Activated CD8-positive, alpha-beta memory T cell treated with anti-CD3 and anti-CD28 coated beads, Interleukin-2, amount 50 U/mL, for 4 hours (primary cell): ENCODE data around the gene ZMYM4.

Experiments used
- DNase-seq: peaks from one replicate; pipeline ENCODE4 v3.0.0-alpha.2; 2020

The ZMYM4 gene

GRCh38 chr1:35278886-35279554 lies 10.5 kb downstream of the ZMYM4 start:
- no peak for DNase-seq

DNA sequence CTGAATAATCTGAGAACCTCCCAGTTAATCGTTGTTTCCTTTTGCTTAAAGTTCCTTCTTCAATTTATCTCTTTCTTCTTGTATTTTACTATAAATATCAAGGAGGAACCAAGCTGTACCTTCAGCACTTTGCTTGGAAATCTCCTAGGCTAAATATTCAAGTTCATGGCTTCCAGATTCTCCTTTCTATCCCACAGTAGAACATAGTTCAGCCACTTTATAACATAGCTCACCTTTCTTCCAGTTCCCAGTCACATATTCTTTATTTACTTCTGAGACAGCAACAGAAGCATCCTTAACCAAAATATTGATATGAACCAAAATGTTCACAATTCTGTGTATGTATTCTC lies 11.0 kb downstream of the ZMYM4 start:
- no peak for DNase-seq

DNA sequence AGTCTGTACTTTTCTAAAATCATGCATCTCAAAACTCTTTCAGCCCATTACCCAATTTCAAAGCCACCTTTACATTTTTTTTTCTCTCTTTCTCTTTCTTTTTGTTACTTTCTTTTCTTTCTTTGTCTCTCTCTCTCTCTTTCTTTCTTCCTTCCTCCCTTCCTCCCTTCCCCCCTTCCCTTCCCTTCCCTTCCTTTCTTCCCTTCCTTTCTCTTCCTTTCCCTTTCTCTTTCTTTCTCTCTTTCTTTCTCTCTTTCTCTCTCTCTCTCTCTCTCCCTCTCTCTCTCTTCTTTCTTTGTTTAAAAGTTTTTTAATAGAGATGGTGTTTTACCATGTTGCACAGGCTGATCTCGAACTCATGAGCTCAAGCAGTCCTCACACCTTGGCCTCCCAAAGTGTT lies 11.5 kb downstream of the ZMYM4 start:
- DNase-seq: no peak

- DNase-seq: no peak
Observed at GRCh38 chr1:35281565-35281964, 13.1 kb downstream of the ZMYM4 start.

DNA sequence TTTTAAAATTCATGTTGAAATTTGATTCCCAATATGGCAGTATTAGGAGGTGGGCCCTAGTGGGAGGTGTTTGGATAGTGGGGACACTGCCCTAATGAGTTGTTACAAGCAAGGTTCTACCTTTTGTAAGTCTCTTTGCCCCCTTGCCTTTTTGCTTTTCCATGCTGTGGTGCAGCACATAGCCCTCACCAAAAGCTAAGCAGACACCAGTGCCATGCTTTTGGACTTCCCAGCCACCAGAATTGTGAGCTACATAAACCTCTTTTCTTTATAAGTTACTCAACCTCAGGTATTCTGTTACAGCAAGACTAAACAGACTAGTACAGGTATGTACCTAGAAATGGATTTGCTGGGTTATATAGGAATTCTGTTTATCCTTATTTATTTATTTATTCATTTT lies 13.7 kb downstream of the ZMYM4 start:
- DNase-seq: no peak

- no peak for DNase-seq
Observed at GRCh38 chr1:35284852-35285251, 16.3 kb downstream of the ZMYM4 start.

GRCh38 chr1:35285771-35286606 lies 17.5 kb downstream of the ZMYM4 start:
- no peak for DNase-seq

GRCh38 chr1:35287807-35288640 lies 19.5 kb downstream of the ZMYM4 start:
- no peak for DNase-seq

DNA sequence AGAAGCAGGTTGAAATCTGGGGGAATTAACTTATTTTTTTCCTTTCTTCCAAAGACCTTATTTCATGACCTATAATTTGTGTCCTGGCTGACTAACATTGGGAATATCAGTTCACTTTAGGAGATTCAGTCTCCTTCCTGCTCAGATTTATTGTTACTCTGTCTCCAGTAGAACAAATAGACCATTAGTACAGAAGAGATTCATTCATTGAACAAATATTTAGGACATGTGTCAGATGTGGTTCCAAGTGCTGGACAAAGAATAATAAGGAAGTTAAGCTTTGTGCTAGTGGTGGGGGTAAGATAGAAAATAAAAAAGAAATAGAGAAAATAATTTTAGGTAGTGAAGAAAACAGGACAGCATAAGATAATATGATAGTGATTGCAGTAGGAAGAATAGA lies 20.3 kb downstream of the ZMYM4 start:
- no peak for DNase-seq

GRCh38 chr1:35290452-35290851 lies 21.9 kb downstream of the ZMYM4 start:
- DNase-seq: no peak

DNA sequence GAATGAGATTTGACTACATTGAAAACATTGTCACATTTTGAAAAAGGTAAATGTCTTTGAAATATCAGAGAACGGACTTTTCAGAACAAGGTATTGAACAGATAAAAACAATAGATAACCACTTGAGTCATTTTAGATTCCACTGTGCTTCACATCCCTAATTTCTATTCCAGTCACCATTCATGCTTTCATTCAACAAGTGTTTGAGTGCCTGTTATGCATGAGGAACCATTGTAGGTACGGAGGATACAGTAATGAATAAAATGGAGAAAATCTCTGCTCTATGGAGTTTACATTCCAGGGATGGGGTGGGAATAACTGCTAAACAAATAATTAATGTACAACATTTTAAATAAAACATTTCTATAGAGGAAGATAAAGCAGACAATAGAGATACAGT lies 26.3 kb downstream of the ZMYM4 start:
- DNase-seq: no peak

- DNase-seq: no peak
Observed at GRCh38 chr1:35297886-35298285, 29.4 kb downstream of the ZMYM4 start.

DNA sequence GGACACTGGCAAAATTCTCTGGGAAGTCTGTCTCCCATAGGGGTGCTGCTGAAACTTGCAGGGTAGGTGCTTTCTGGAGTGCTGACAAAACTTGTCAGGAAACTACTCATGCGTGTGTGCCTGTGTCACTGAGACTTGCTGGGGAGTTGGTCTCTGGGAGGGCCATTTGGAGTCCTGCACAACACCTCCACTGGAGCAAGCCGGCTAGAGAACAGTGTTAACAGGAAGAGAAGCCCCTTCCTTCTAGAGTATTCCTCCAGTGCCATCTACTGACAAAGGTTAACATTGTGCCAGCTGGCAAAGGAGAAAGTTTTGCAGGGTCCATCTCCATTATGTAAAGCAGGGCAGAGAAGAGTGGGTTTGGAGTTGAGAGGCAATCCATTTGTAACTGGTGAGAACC lies 30.0 kb downstream of the ZMYM4 start:
- no peak for DNase-seq

DNA sequence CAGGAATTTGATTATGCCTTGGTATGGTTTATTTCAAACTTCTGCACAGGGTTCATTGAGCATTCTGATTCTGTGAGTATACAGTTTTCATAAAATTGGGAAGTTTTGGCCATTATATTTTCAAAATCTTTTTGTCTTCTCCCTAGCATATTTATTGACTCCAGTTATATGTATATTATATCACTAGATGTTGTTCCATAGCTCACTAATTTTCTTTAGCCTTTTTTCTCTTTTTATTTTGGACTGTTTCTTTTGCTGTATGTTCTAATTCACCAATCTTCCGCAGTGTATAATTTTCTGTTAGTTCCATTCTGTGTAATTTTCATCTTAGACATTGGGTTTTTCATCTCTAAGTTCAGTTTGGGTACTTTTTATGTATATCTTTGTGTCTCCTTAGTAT lies 31.9 kb downstream of the ZMYM4 start:
- no peak for DNase-seq

- DNase-seq: no peak
Observed at GRCh38 chr1:35301674-35302392, 33.3 kb downstream of the ZMYM4 start.

DNA sequence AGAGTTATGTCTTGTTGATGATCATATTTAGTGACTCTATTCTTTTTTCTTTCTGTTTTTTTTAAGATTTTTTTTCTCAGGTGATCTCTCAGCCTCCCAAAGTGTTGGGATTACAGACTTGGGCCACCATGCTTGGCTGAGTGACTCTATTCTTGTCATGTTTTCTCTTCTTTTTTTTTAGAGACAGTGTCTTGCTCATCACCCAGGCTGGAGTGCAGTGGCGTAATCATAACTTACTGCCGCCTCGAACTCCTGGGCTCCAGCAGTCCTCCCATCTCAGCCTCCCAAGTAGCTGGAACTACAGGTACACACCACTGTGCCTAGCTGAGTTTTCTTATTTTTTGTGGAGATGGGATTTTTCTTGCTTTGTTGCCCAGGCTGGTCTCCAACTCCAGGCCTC lies 36.9 kb downstream of the ZMYM4 start:
- DNase-seq: no peak

DNA sequence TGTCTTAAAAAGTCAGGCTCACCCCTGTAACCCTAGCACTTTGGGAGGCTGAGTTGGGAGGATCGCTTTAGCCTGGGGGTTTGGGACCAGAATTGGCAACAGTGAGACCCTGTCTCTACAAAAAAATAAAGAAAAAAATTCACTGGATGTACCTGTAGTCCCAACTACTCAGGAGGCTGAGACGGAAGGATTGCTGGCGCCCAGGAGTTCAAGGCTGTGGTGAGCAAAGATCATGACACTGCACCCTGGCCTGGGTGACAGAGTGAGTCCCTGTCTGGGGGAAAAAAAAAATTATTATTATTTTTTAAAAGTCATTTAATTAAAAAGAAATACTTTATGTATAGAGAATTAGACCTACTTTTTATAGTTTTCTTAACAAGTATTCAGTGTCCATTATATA lies 47.1 kb downstream of the ZMYM4 start:
- DNase-seq: no peak

DNA sequence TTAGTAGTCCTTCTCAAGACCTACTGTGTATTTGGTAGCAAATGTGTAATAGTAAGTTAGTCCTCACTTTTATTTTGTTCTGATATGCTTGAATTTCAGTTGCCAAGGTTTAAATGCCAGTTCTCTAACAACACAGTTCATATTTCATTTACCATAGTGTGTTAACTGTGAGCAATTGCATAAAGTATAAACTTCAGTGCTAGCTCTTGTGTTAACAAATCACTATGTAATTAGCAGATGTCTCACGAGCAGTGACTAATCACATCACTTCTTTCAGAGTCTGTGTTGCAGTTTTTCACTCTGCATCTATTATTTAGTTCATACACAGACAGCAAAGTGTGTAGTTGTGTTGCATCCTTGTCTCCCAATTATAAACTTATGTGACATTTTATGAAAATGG lies 47.8 kb downstream of the ZMYM4 start:
- DNase-seq: no peak

DNA sequence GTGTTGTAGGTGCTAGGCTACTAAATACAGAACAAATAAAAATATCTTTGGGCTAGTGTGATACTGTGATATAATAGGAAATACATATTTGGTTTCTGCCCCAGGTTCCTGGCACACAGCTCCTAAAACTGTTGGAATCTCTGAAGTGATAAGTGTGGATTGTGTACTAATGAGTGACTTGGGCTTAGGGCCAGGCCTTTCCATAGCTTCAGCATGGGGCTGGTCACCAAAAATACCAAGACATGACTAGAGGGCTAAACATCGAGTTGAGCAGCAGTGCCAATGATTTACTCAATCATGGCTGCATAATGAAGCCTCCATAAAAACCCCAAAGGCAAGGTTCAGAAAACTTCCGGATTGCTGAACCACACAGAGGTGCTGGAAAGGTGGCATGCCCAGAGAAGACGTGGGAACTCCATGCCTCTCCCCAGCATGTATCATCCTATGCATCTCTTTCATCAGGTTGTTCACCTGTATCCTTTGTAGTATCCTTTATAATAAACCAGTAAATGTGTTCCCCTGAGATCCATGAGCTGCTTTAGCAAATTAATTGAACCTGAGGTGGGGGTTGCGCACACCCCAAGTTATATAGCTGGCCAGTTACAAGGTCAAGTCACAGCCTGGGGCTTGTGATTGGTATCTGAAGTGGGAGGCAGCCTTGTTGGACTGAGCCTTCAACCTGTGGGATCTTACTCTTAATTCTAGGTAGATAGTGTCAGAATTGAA lies 51.6 kb downstream of the ZMYM4 start:
- no peak for DNase-seq

DNA sequence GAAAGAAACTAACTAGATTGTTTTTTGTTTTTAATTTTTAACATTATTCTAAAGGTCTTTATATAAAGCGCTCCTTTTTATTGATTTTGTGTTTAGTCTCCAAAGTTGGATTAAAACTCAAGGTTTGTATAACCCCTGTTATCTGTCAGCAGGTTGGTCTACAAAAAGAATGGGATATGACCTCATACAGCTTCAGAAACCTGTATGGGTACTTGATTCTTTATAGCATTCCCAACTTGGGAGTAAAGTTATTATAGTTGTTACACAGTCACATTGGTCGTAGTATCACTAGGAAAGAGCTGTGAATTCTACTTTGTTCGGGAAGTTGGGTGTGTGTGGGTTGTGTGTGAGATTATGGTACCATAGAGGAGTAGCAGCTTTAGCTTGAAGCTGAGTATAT lies 52.4 kb downstream of the ZMYM4 start:
- no peak for DNase-seq

DNA sequence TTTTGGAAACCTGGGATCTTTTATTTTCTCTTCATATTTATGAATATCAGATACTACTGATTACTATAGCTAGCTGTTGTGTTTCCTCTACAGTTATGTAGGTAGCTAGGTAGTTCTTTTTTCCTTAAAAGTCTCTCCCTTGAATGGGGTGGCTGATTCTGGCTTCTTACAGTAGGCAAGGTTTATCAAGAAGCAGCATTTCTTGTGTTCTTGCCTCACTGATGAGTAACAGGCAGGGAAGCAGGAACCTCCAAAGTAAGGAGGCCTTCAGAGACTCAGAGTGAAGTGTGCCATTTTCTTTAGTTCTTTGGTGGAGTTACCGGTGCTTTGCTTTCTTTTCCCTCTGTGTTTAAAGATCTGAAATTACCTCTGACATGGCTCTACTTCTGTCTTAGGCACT lies 56.0 kb downstream of the ZMYM4 start:
- no peak for DNase-seq

DNA sequence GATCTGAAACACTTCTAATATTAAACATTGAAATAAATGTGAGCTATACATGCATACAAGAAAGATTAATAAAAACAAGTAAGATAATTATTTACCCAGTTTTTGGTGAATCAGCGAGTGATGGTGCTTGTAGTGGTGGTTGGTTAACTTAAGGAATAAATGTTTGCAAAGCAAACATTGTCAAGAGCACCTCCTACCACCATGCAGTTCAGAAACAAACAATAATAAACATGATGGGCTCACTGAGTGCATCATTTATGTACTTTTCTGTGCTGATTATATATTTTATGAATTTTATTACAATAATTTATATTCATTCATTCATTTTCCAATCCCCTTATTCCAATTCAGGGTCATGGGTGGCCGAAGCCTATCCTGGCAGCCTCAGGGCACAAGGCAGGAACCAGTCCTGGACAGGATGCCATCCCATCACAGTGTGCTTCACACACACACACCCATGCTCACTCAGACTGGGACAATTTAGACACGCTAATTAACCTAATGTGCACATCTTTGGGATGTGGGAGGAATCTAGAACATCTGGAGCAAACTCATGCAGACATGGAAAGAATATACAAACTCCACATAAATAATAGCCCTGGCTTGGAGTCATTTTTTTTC lies 57.8 kb downstream of the ZMYM4 start:
- DNase-seq: no peak
